Left lobe of liver (tissue), 2 donors: Measurements from ENCODE around the gene PRDM15. TPM values are rescaled to one million over a fixed set of nuclear protein-coding genes. Genes with fewer than 3 reads are reported as not detected.

ENCODE experiments used
- ATAC-seq: fragments of 200-7000 bp; cut with Tn5 transposase; one replicate; pipeline ENCODE4 v1.9.1; 2020; ENCODE audit warnings: mild to moderate bottlenecking, moderate library complexity
- DNase-seq: peaks from one replicate; pipeline ENCODE4 v3.0.0-alpha.2; 2020; ENCODE audit warnings: low spot score
- total RNA-seq: library from RNA; stranded (reverse); gene quantifications from one replicate; pipeline ENCODE4 v1.2.1, GENCODE V29; 2021
- donor health status: DM: no; HTN: no; CAD: no; lungs with moderate emphysema.
- donor health status: DM: no; HTN: yes; CAD: no.

PRDM15 gene
- total RNA-seq, 1 donor from 2014 or later: 3.2 TPM

GRCh38 chr21:41866274-41866809, 12.8 kb downstream of the PRDM15 start:
- DNase-seq (no peak), ATAC-seq (no peak)

- DNase-seq (no peak), ATAC-seq (no peak)
Observed at GRCh38 chr21:41865002-41865777, 14.0 kb downstream of the PRDM15 start.

GRCh38 chr21:41864311-41865001, 14.7 kb downstream of the PRDM15 start:
- ATAC-seq (no peak), DNase-seq (no peak)

- no peak for ATAC-seq
- no peak for DNase-seq
Observed at GRCh38 chr21:41863439-41863740, 15.8 kb downstream of the PRDM15 start.

- no peak for ATAC-seq
Observed at GRCh38 chr21:41861987-41862386, 17.2 kb downstream of the PRDM15 start.

GRCh38 chr21:41861255-41861654, 17.9 kb downstream of the PRDM15 start:
- no peak for DNase-seq

More at GRCh38 chr21:41861987-41862386, 17.2 kb downstream of the PRDM15 start:
- no peak for DNase-seq

GRCh38 chr21:41859297-41859980, 19.7 kb downstream of the PRDM15 start:
- ATAC-seq: no peak
- no peak for DNase-seq

More at GRCh38 chr21:41861255-41861654, 17.9 kb downstream of the PRDM15 start:
- no peak for ATAC-seq

GRCh38 chr21:41858466-41859296, 20.5 kb downstream of the PRDM15 start:
- DNase-seq (no peak), ATAC-seq (no peak)

GRCh38 chr21:41857771-41858300, 21.3 kb downstream of the PRDM15 start:
- ATAC-seq (no peak), DNase-seq (no peak)

- peak; percentile 72 for ATAC-seq
- DNase-seq: no peak
Observed at GRCh38 chr21:41856572-41856971, 22.6 kb downstream of the PRDM15 start.

GRCh38 chr21:41854426-41854995, 24.6 kb downstream of the PRDM15 start:
- ATAC-seq: no peak

GRCh38 chr21:41852929-41853320, 26.2 kb downstream of the PRDM15 start:
- DNase-seq (no peak), ATAC-seq (no peak)

More at GRCh38 chr21:41854426-41854995, 24.6 kb downstream of the PRDM15 start:
- DNase-seq: no peak

GRCh38 chr21:41852151-41852928, 26.8 kb downstream of the PRDM15 start:
- DNase-seq (no peak), ATAC-seq (no peak)

GRCh38 chr21:41851090-41851790, 27.9 kb downstream of the PRDM15 start:
- ATAC-seq (no peak), DNase-seq (no peak)

- ATAC-seq (no peak), DNase-seq (no peak)
Observed at GRCh38 chr21:41850085-41850484, 29.1 kb downstream of the PRDM15 start.

- ATAC-seq: no peak
- no peak for DNase-seq
Observed at GRCh38 chr21:41848958-41849580, 30.1 kb downstream of the PRDM15 start.

GRCh38 chr21:41848533-41848932, 30.6 kb downstream of the PRDM15 start:
- DNase-seq: no peak
- no peak for ATAC-seq
